HEK293T (cell line): ENCODE data around the gene CFDP1.

Experiments
- CTCF ChIA-PET: fragments of 350-600 bp; formaldehyde crosslinking; extraction: SDS; loops from one replicate; lab custom pipeline; 2021; ENCODE audit warnings: antibody characterized with exemption, inconsistent platforms; lab: Yijun Ruan, JAX
- POLR2A ChIA-PET: fragments of 350-600 bp; formaldehyde crosslinking; extraction: SDS; loops from one replicate; lab custom pipeline; 2020; ENCODE audit warnings: antibody characterized with exemption, inconsistent platforms; lab: Yijun Ruan, JAX
- DNase-seq: peaks from one replicate; pipeline ENCODE4 v3.0.0; 2012; ENCODE audit warnings: mixed read lengths; ENCODE audit errors: extremely low spot score
- ARNT ChIP-seq: fragments of 450-650 bp; IDR thresholded peaks from 2 replicates; pipeline ENCODE4 v1.6.1; 2017; ENCODE audit warnings: mild to moderate bottlenecking
- BHLHE40 ChIP-seq: fragments of 450-650 bp; IDR thresholded peaks from 2 replicates; pipeline ENCODE4 v1.6.1; 2016; ENCODE audit warnings: mild to moderate bottlenecking, moderate library complexity, borderline replicate concordance
- CTBP1 ChIP-seq: fragments of 450-650 bp; IDR thresholded peaks from 2 replicates; pipeline ENCODE4 v1.6.1; 2016; ENCODE audit warnings: borderline replicate concordance
- ELF4 ChIP-seq: fragments of 450-650 bp; IDR thresholded peaks from 2 replicates; pipeline ENCODE4 v1.6.1; 2017; ENCODE audit warnings: antibody characterized with exemption
- FOXA1 ChIP-seq: fragments of 450-650 bp; IDR thresholded peaks from 2 replicates; pipeline ENCODE4 v1.6.1; 2016; ENCODE audit warnings: mild to moderate bottlenecking
- FOXK2 ChIP-seq: fragments of 450-650 bp; IDR thresholded peaks from 2 replicates; pipeline ENCODE4 v1.6.1; 2016; ENCODE audit warnings: mild to moderate bottlenecking
- FOXM1 ChIP-seq: fragments of 450-650 bp; IDR thresholded peaks from 2 replicates; pipeline ENCODE4 v1.6.1; 2017; ENCODE audit warnings: mild to moderate bottlenecking, borderline replicate concordance
- HDGF ChIP-seq: fragments of 450-650 bp; IDR thresholded peaks from 2 replicates; pipeline ENCODE4 v1.6.1; 2017; ENCODE audit warnings: antibody characterized with exemption, borderline replicate concordance
- L3MBTL2 ChIP-seq: fragments of 450-650 bp; conservative IDR thresholded peaks from 2 replicates; pipeline ENCODE4 v1.6.1; 2016; ENCODE audit warnings: mild to moderate bottlenecking
- LEF1 ChIP-seq: fragments of 450-650 bp; IDR thresholded peaks from 2 replicates; pipeline ENCODE4 v1.6.1; 2017; ENCODE audit warnings: mild to moderate bottlenecking, borderline replicate concordance
- NFRKB ChIP-seq: fragments of 450-650 bp; IDR thresholded peaks from 2 replicates; pipeline ENCODE4 v1.6.1; 2016; ENCODE audit warnings: mild to moderate bottlenecking, moderate library complexity
- PKNOX1 ChIP-seq: fragments of 450-650 bp; IDR thresholded peaks from 2 replicates; pipeline ENCODE4 v1.6.1; 2016
- SP1 ChIP-seq: fragments of 450-650 bp; IDR thresholded peaks from 2 replicates; pipeline ENCODE4 v1.6.1; 2017
- SUZ12 ChIP-seq: fragments of 450-650 bp; IDR thresholded peaks from 2 replicates; pipeline ENCODE4 v1.6.1; 2016; ENCODE audit warnings: mild to moderate bottlenecking
- TARDBP ChIP-seq: fragments of 450-650 bp; IDR thresholded peaks from 2 replicates; pipeline ENCODE4 v1.6.1; 2016
- ZNF384 ChIP-seq: fragments of 450-650 bp; IDR thresholded peaks from 2 replicates; pipeline ENCODE4 v1.6.1; 2016

CFDP1 gene

GRCh38 chr16:75372236-75372856, 61.0 kb downstream of the CFDP1 start:
- POLR2A ChIA-PET, result no interaction called here

GRCh38 chr16:75371171-75371570, 62.1 kb downstream of the CFDP1 start:
- no peak for TF ChIP-seq SUZ12
- no peak for TF ChIP-seq SP1
- TF ChIP-seq HDGF, result no peak
- TF ChIP-seq BHLHE40, result no peak
- no peak for TF ChIP-seq FOXA1
- TF ChIP-seq PKNOX1, result no peak
- no peak for TF ChIP-seq FOXK2
- no peak for TF ChIP-seq LEF1
- TF ChIP-seq CTBP1, result no peak
- no peak for TF ChIP-seq ARNT
- TF ChIP-seq FOXM1, result no peak
- no peak for TF ChIP-seq TARDBP
- no peak for TF ChIP-seq ELF4
- TF ChIP-seq L3MBTL2, result no peak
- TF ChIP-seq NFRKB, result no peak
- no peak for TF ChIP-seq ZNF384
- ChIA-PET POLR2A (no interaction called here), CTCF (no interaction called here)
- no peak for DNase-seq

More at GRCh38 chr16:75372236-75372856, 61.0 kb downstream of the CFDP1 start:
- TF ChIP-seq ELF4 (no peak), PKNOX1 (peak; percentile 2; the same call in 1 of the 2 replicates)
- CTCF ChIA-PET, result interaction anchor here (0.6 to 0.7 kb wide), 2 partner anchors 13 to 26 kb away, joined by 3 read pairs; no protein-coding TSS in a partner anchor
- no peak for DNase-seq

GRCh38 chr16:75364286-75364791, 69.0 kb downstream of the CFDP1 start:
- CTCF ChIA-PET, result no interaction called here
- TF ChIP-seq PKNOX1 (no peak), ARNT (no peak), TARDBP (no peak), NFRKB (no peak), ELF4 (no peak), FOXA1 (no peak), HDGF (no peak), CTBP1 (no peak), ZNF384 (no peak), LEF1 (no peak), SP1 (no peak), SUZ12 (no peak), L3MBTL2 (no peak), FOXM1 (no peak), FOXK2 (no peak), BHLHE40 (no peak)
- POLR2A ChIA-PET, result no interaction called here
- no peak for DNase-seq

GRCh38 chr16:75362846-75363245, 70.5 kb downstream of the CFDP1 start:
- ChIA-PET POLR2A (no interaction called here), CTCF (interaction anchor here (0.5 kb wide), 1 partner anchor 1053 kb away, joined by 5 read pairs; no protein-coding TSS in a partner anchor)
- TF ChIP-seq LEF1 (no peak), ZNF384 (no peak), FOXM1 (no peak), FOXA1 (no peak), HDGF (no peak), L3MBTL2 (no peak)
- DNase-seq, result no peak

GRCh38 chr16:75361936-75362335, 71.4 kb downstream of the CFDP1 start:
- CTCF ChIA-PET, result no interaction called here
- no peak for DNase-seq
- POLR2A ChIA-PET, result no interaction called here
- TF ChIP-seq TARDBP, result no peak
- TF ChIP-seq ARNT, result no peak
- TF ChIP-seq CTBP1, result no peak
- TF ChIP-seq SUZ12, result no peak
- TF ChIP-seq HDGF, result no peak
- no peak for TF ChIP-seq FOXA1
- no peak for TF ChIP-seq ELF4
- no peak for TF ChIP-seq PKNOX1

GRCh38 chr16:75354170-75354569, 79.1 kb downstream of the CFDP1 start:
- ChIA-PET CTCF (no interaction called here), POLR2A (no interaction called here)
- DNase-seq, result no peak
- TF ChIP-seq BHLHE40, result no peak
- TF ChIP-seq CTBP1, result no peak
- no peak for TF ChIP-seq ZNF384
- TF ChIP-seq ELF4, result no peak
- no peak for TF ChIP-seq ARNT
- no peak for TF ChIP-seq SP1
- TF ChIP-seq HDGF, result no peak
- TF ChIP-seq FOXK2, result no peak
- TF ChIP-seq FOXM1, result no peak
